ENCODE measurements around the gene ASNSD1. TPM values are rescaled to one million over a fixed set of nuclear protein-coding genes. Genes with fewer than 3 reads are reported as not detected.

Gene ASNSD1
- total RNA-seq, 1 experiment from 2014 or later = 48.5 TPM

DNA sequence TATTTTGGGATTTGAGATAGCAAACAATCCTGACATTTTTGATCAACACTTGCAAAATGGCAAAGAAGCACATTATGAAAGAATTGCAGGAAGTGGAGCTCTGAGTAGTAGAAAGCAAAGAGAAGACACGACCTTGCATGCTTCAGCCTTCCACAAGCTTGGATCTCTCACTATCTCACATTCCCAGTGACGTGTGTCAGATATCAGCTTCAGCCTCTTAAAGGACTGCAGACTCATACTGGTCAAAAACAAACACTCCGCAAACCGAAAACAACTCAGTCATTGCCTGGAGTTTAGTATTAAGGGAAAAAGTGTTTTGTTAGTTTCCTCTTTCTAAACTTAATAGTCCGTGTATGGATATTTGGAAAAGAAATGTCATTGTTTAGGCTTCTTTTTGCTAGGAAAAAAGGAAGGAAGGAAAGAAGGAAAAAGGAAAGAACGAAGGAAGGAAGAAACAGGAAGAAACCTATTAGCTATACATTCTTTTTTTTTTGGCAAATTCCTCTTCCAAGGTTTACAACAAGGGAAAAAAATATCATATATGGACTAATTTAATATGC lies 48.1 kb upstream of the ASNSD1 start:
- TF ChIP-seq, protein P1, sequence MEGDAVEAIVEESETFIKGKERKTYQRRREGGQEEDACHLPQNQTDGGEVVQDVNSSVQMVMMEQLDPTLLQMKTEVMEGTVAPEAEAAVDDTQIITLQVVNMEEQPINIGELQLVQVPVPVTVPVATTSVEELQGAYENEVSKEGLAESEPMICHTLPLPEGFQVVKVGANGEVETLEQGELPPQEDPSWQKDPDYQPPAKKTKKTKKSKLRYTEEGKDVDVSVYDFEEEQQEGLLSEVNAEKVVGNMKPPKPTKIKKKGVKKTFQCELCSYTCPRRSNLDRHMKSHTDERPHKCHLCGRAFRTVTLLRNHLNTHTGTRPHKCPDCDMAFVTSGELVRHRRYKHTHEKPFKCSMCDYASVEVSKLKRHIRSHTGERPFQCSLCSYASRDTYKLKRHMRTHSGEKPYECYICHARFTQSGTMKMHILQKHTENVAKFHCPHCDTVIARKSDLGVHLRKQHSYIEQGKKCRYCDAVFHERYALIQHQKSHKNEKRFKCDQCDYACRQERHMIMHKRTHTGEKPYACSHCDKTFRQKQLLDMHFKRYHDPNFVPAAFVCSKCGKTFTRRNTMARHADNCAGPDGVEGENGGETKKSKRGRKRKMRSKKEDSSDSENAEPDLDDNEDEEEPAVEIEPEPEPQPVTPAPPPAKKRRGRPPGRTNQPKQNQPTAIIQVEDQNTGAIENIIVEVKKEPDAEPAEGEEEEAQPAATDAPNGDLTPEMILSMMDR (conservative IDR thresholded peaks at IDR 0.05) = no peak
- H3K27ac ChIP-seq (ENCODE audit: insufficient read length, low read depth, low read length) = no peak overlapping the region
- H3K23me2 ChIP-seq (ENCODE audit: insufficient read length, low read depth, low read length, poor library complexity, severe bottlenecking) = no peaks in the 10 kb centered on the region
- no peak overlapping the region for H3K18ac ChIP-seq (ENCODE audit: insufficient read length, low read depth, low read length)
- no peak overlapping the region for H2BK20ac ChIP-seq (ENCODE audit: low read depth, low read length, poor library complexity, severe bottlenecking)
- no peak overlapping the region for H2AK5ac ChIP-seq (ENCODE audit: insufficient read length, low read length)
- Mint-ChIP-seq H3K27me3 (ENCODE audit: low read depth) (no peaks in the 10 kb centered on the region; the same call in 1 of the 2 replicates), H3K27ac (no peak overlapping the region), H3K4me1 (no peaks in the 10 kb centered on the region), H3K4me3 (no peak overlapping the region), H3K9me3 (no peaks in the 10 kb centered on the region), H3K36me3 (ENCODE audit: insufficient read depth in 1 of 3, low read depth in 3 of 3) (no peaks in the 10 kb centered on the region)
- H3K9me3 ChIP-seq (ENCODE audit: control insufficient read depth, low read depth, low read length) = no peaks in the 10 kb centered on the region
- no peak overlapping the region for H4K5ac ChIP-seq (ENCODE audit: insufficient read length, low read depth, low read length)
- DNase-seq = no peak
- no peak overlapping the region for H3T11ph ChIP-seq (ENCODE audit: low read length)
- no peak overlapping the region for H3K14ac ChIP-seq (ENCODE audit: insufficient read depth, low read length)
- no peak overlapping the region for H3K9ac ChIP-seq (ENCODE audit: extremely low read depth, insufficient read length, low read length)
- no peak overlapping the region for H4K91ac ChIP-seq (ENCODE audit: insufficient read length, low read depth, low read length)
- H3K4ac ChIP-seq (ENCODE audit: low read depth, low read length) = no peak overlapping the region
- no peak overlapping the region for H3K23ac ChIP-seq (ENCODE audit: insufficient read length, low read depth, low read length)
- no peak overlapping the region for H2BK15ac ChIP-seq (ENCODE audit: low read depth, low read length)
- no peaks in the 10 kb centered on the region for H4K20me1 ChIP-seq (ENCODE audit: control insufficient read depth, insufficient read depth, insufficient read length)
- no peak overlapping the region for H2BK12ac ChIP-seq (ENCODE audit: insufficient read length, low read depth, low read length)
- H4K8ac ChIP-seq (replicated peaks; ENCODE audit: insufficient read length, low read depth, low read length) = no peak overlapping the region
- H3K4me1 ChIP-seq (ENCODE audit: insufficient read depth, low read length) = no peaks in the 10 kb centered on the region
- WGBS (ENCODE audit: extremely low coverage, insufficient read length, low lambda C conversion rate) = no CpG with 5 or more reads among the region's 6 CpGs
- H3K4me2 ChIP-seq (ENCODE audit: insufficient read depth, insufficient read length, low read length) = no peak overlapping the region
- no peaks in the 10 kb centered on the region for H3K79me2 ChIP-seq (ENCODE audit: insufficient read depth, low read length)
- H2BK5ac ChIP-seq (ENCODE audit: insufficient read length, low read length) = no peak overlapping the region
- H2AFZ ChIP-seq (ENCODE audit: low read length) = no peak overlapping the region
- no peak overlapping the region for H3K56ac ChIP-seq (ENCODE audit: insufficient read length, low read depth, low read length)
- H3K79me1 ChIP-seq (ENCODE audit: insufficient read depth, low read depth, low read length, poor library complexity, severe bottlenecking) = no peaks in the 10 kb centered on the region
- H3K27me3 ChIP-seq (ENCODE audit: insufficient read depth, low read length) = no peaks in the 10 kb centered on the region
- H2BK120ac ChIP-seq (ENCODE audit: low read depth, low read length, poor library complexity, severe bottlenecking) = no peak overlapping the region

Data from H9 (cell line).